ENCODE data around the gene GRIN2D. TPM values are rescaled to one million over a fixed set of nuclear protein-coding genes. Genes with fewer than 3 reads are reported as not detected.
A peak's percentile ranks its signal among the peaks of the same experiment; 100 is the strongest.
"Not testable (repeated sequence)": the region's sequence is repeated elsewhere in the genome, so short reads cannot be mapped to it uniquely, and the experiment has no call there.

GRIN2D gene
- polyA plus RNA-seq, 1 of the 3 experiments (the other 2 are of a cell fraction), result 0.92 TPM

DNA sequence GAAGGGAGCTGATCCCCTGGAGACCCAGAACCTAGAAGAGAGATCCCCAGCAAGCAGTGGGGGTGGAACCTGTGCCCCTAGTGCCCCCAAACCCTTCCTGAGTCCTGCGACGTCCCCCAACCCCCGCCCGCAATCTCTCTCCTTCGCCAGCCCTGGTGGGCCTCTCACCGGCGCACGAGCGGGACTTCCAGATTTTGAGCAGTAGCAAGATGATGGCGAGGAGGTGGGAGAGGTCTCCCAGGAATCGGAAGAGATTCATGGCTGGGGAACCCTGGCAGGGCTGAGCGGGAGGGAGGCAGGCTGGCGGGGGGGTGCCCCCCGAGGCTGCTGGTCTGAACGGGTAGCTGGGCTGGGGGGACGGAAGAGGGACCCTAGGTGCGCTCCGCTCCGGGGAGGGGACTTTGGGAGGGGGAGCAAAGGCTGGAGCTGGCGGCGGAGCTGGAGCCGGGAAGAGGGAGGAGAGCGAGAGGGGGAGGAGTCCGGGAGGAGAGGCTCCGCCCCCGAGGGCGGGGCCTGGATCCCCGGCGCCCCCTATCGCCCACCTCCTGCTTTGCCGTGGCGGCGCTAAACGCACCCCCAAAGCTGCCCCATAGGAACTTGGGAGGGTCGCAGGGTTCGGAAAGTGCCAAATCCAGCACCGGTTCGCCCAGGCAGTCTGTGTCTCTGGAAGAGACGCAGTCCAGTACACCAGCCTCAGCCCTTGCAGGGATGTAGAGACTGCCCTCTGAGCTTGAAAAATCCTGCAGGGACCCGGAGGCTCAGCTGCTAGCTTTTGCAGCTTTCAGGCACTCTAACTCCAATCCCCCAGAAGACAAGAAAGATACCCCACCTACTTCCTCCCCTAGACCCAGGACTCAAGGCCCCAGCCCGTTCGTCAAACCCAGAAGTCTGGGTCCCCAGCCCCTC, 2.1 kb upstream of the GRIN2D start, which contains the start of gene KDELR1:
KDELR1 (minus strand) TSS at position 452 of the 906 bp plus-strand sequence; CDS start at position 259, 193 bp downstream.
- peak; percentile 84 for TF ChIP-seq CTCF (IDR thresholded peaks at IDR 0.05)
- TF ChIP-seq SIN3A (IDR thresholded peaks at IDR 0.05; ENCODE audit: borderline replicate concordance, low read depth, low read length), result peak; percentile 13; the same call in 1 of the 2 replicates
- TF ChIP-seq EP300 (IDR thresholded peaks at IDR 0.05; ENCODE audit: borderline replicate concordance in 1 of 2, low read depth in 1 of 2, low read length in 1 of 2), result no peak
- TF ChIP-seq MEF2A (IDR thresholded peaks at IDR 0.05; ENCODE audit: borderline replicate concordance, low read depth), result no peak
- 0 out of 2 replicates have a peak, but pooled peaks have one; percentile 12 for TF ChIP-seq YY1 (IDR thresholded peaks at IDR 0.05; ENCODE audit: low read depth)
- peak; percentile 70 for TF ChIP-seq TAF1 (IDR thresholded peaks at IDR 0.05; ENCODE audit: borderline replicate concordance, low read depth, low read length)
- peak; percentile 29; the same call in 1 of the 2 replicates for TF ChIP-seq RAD21 (IDR thresholded peaks at IDR 0.05; ENCODE audit: low read length)
- peak; percentile 67 for TF ChIP-seq POLR2AphosphoS5 (IDR thresholded peaks at IDR 0.05; ENCODE audit: low read depth, low read length)
- peaks cover 0 to 32% of the 10 kb centered on the region in 2 experiments; a peak in 2 of 4 replicates for H3K4me1 ChIP-seq (ENCODE audit: control insufficient read depth in 1 of 2, insufficient read depth in 2 of 2, low read depth in 1 of 2, low read length in 1 of 2)
- peaks cover 48% of the 10 kb centered on the region for H3K79me2 ChIP-seq (ENCODE audit: insufficient read depth)
- peak within 1 kb of the TSS; percentile 88 for H2AFZ ChIP-seq (ENCODE audit: low read depth)
- no peaks in the 10 kb centered on the region for H3K9me2 ChIP-seq
- peak within 1 kb of the TSS; percentile 80 to 89 for H3K27ac ChIP-seq (ENCODE audit: low read depth in 2 of 2, low read length in 1 of 2)
- no peaks in the 10 kb centered on the region for H3K27me3 ChIP-seq (ENCODE audit: insufficient read depth)
- CTCF ChIA-PET, result interaction anchor here (0.6 to 2.7 kb wide), 39 partner anchors 10 to 219 kb away, joined by 3 to 41 read pairs (median 4); partner anchors contain the start of genes GRWD1, SYNGR4 and TMEM143
- H4K20me1 ChIP-seq (ENCODE audit: insufficient read depth), result no peaks in the 10 kb centered on the region
- DNase-seq, result peak; percentile 96
- 2% methylated on average over 15 of the region's 42 CpGs for WGBS (ENCODE audit: low lambda C conversion rate)
- H3F3A ChIP-seq (replicated peaks; ENCODE audit: insufficient read depth), result peaks cover 17% of the 10 kb centered on the region
- POLR2A ChIA-PET, result interaction anchor here (0.5 to 2.0 kb wide), 5 partner anchors 11 to 875 kb away, joined by 3 to 11 read pairs (median 4); partner anchors contain the start of genes SYNGR4 and TMEM143
- peak within 1 kb of the TSS; percentile 98 for H3K4me2 ChIP-seq
- peak within 1 kb of the TSS; percentile 70 to 100 for H3K4me3 ChIP-seq (ENCODE audit: low read depth in 2 of 2, low read length in 1 of 2)
- no peaks in the 10 kb centered on the region for H3K9me3 ChIP-seq
- peaks cover 12 to 29% of the 10 kb centered on the region in 2 experiments for H3K36me3 ChIP-seq (replicated peaks in 1 of 2; ENCODE audit: control insufficient read depth in 1 of 2, insufficient read depth in 2 of 2, low read length in 1 of 2)
- peak within 1 kb of the TSS; percentile 100 for H3K9ac ChIP-seq

DNA sequence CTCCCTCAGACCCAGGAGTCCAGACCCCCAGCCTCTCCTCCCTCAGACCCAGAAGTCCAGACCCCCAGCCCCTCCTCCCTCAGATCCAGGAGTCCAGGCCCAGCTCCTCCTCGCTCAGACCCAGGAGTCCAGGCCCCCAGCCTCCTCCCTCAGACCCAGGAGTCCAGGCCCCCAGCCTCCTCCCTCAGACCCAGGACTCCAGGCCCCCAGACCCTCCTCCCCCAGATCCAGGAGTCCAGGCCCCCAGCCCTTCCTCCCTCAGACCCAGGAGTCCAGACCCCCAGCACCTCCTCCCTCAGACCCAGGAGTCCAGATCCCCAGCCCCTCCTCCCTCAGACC, 1.5 kb upstream of the GRIN2D start:
- H3K4me2 ChIP-seq; H2AFZ ChIP-seq (ENCODE audit: low read depth); H3K27me3 ChIP-seq (ENCODE audit: insufficient read depth); H3K27ac ChIP-seq (ENCODE audit: low read depth in 2 of 2, low read length in 1 of 2); H3K9ac ChIP-seq; H3K9me2 ChIP-seq; DNase-seq; H4K20me1 ChIP-seq (ENCODE audit: insufficient read depth); H3K4me3 ChIP-seq (ENCODE audit: low read depth in 2 of 2, low read length in 1 of 2); H3K9me3 ChIP-seq: not testable (repeated sequence)
- CTCF ChIA-PET, result interaction anchor here (0.6 to 2.7 kb wide), 30 partner anchors 10 to 219 kb away, joined by 3 to 41 read pairs (median 5); partner anchors contain the start of genes SYNGR4 and TMEM143
- H3K4me1 ChIP-seq (ENCODE audit: control insufficient read depth in 1 of 2, insufficient read depth in 2 of 2, low read depth in 1 of 2, low read length in 1 of 2), result peaks cover 0 to 38% of the 10 kb centered on the region in 2 experiments; a peak in 2 of 4 replicates
- peaks cover 14% of the 10 kb centered on the region for H3F3A ChIP-seq (replicated peaks; ENCODE audit: insufficient read depth)
- no CpG with 5 or more reads among the region's 1 CpG for WGBS (ENCODE audit: low lambda C conversion rate)
- H3K36me3 ChIP-seq (replicated peaks in 1 of 2; ENCODE audit: control insufficient read depth in 1 of 2, insufficient read depth in 2 of 2, low read length in 1 of 2), result peaks cover 12 to 23% of the 10 kb centered on the region in 2 experiments
- peaks cover 42% of the 10 kb centered on the region for H3K79me2 ChIP-seq (ENCODE audit: insufficient read depth)
- POLR2A ChIA-PET, result interaction anchor here (0.8 to 2.0 kb wide), 3 partner anchors 11 to 59 kb away, joined by 3 to 11 read pairs (median 4); partner anchors contain the start of genes SYNGR4 and TMEM143
